OCI-LY3 (cell line): ENCODE measurements around the gene MPDU1.

ENCODE experiments used
- CTCF ChIP-seq: fragments of 200-600, 300-600 bp; sonication (generic); IDR thresholded peaks from 2 replicates; pipeline ENCODE4 v1.5.1; 2014; ENCODE audit warnings: antibody characterized with exemption, low read length, low read depth
- EZH2phosphoT487 ChIP-seq: fragments of 200-600 bp; shearing (Covaris generic); IDR thresholded peaks from 2 replicates; pipeline ENCODE4 v1.6.1; 2018; ENCODE audit warnings: antibody characterized with exemption, mixed run types, low read depth

GRCh38 chr17:7614425-7615264, 31.0 kb downstream of the MPDU1 start, which contains the start of gene FXR2:
- TF ChIP-seq CTCF, result peak; percentile 42
- TF ChIP-seq EZH2phosphoT487, result no peak
